ENCODE data around the gene WASHC2C.
"Not testable (repeated sequence)": the region's sequence is repeated elsewhere in the genome, so short reads cannot be mapped to it uniquely, and the experiment has no call there.

WASHC2C gene, protein sequence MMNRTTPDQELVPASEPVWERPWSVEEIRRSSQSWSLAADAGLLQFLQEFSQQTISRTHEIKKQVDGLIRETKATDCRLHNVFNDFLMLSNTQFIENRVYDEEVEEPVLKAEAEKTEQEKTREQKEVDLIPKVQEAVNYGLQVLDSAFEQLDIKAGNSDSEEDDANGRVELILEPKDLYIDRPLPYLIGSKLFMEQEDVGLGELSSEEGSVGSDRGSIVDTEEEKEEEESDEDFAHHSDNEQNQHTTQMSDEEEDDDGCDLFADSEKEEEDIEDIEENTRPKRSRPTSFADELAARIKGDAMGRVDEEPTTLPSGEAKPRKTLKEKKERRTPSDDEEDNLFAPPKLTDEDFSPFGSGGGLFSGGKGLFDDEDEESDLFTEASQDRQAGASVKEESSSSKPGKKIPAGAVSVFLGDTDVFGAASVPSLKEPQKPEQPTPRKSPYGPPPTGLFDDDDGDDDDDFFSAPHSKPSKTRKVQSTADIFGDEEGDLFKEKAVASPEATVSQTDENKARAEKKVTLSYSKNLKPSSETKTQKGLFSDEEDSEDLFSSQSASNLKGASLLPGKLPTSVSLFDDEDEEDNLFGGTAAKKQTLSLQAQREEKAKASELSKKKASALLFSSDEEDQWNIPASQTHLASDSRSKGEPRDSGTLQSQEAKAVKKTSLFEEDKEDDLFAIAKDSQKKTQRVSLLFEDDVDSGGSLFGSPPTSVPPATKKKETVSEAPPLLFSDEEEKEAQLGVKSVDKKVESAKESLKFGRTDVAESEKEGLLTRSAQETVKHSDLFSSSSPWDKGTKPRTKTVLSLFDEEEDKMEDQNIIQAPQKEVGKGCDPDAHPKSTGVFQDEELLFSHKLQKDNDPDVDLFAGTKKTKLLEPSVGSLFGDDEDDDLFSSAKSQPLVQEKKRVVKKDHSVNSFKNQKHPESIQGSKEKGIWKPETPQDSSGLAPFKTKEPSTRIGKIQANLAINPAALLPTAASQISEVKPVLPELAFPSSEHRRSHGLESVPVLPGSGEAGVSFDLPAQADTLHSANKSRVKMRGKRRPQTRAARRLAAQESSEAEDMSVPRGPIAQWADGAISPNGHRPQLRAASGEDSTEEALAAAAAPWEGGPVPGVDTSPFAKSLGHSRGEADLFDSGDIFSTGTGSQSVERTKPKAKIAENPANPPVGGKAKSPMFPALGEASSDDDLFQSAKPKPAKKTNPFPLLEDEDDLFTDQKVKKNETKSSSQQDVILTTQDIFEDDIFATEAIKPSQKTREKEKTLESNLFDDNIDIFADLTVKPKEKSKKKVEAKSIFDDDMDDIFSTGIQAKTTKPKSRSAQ (N-terminal part only)

DNA sequence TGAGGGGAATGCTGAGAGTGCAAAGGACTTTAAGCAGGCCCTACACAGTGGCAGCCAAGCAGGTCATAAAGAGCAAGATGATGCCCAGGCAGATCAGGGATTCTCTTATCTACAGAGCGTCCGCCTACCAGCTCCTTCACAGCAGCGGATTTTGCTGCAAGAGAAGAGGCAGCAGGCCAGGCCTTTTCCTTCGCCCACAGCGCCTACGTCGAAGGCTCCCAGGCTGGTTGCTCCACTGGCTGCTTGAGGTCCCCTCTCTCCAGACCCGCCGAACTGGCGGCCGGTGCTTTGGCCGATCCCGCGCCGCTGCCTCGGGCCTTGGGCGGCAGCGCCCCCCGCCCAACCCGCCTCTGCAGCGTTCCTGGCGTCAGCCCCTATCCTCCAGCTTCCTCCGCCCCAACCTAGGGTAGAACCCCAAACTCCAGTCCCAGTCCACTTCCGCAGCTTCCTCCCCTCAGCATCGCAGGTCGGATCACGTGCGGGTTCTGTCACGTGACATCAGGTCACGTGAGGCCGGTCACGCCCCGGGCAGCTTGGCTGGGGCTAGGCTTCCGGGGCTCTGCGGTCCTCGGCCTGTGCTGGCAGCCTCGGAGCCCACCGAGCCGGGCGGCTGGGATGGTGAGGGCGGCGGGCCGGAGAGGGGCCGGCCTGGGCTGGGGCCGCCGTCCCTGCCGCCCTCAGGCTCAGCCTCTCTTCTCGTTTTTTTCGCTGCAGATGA, at the start of gene WASHC2C:
Gene WASHC2C, plus strand, starts transcription at position 564 of the 718 bp plus-strand sequence. Its CDS starts 52 bp downstream, at position 616.
- in situ Hi-C loops (cut with HindIII; ENCODE audit: low pct_unique_long_range_greater_than_20kb, low sequenced_read_pairs) = not testable (repeated sequence)
- peak; percentile 41 to 92 for DNase-seq (ENCODE audit: low read depth in 1 of 2, low spot score in 1 of 2)

DNA sequence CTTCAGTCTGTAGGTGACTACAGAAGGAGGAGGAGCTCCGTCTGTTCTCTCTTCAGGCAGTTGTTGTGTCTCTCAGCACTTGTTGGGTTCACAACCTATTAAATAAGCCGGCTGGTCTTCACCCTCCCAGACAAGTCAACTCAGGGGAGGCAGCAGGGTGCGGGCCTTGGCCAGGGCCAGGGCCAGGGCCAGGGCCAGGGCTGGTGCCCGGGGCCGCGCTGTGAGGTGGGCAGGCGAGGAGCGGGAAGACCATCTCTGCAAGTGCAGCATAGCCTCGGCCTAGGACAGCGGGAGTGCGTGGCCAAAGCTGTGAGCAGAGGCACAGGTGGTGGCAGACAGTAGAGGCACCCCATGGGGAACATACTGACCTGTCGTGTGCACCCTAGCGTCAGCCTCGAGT, 48.6 kb upstream of the WASHC2C start:
- DNase-seq (ENCODE audit: low read depth in 1 of 2, low spot score in 1 of 2); in situ Hi-C loops (cut with HindIII; ENCODE audit: low pct_unique_long_range_greater_than_20kb, low sequenced_read_pairs): not testable (repeated sequence)

GRCh38 chr10:45710200-45710796, 16.8 kb upstream of the WASHC2C start:
- in situ Hi-C loops (cut with HindIII; ENCODE audit: low pct_unique_long_range_greater_than_20kb, low sequenced_read_pairs) = not testable (repeated sequence)

DNA sequence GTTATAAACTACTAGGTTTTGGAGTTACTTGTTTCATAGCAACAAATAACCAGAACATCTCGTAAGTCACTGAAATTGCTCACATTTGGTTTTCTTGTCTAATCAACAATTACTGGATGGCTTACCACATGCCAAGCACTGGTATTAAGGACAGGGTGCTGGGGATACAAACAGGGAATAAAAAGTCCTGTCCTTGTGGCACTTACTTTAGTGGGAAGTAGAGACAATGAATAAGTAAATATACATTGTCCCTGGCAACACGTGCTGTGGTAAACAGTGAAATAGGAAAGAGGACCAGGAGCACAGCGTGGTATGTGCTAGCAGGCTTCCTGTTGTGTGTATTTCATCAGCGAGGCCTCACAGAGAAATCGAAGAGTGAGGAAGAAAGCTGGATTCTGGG, 15.8 kb upstream of the WASHC2C start:
- DNase-seq (ENCODE audit: low read depth in 1 of 2, low spot score in 1 of 2); in situ Hi-C loops (cut with HindIII; ENCODE audit: low pct_unique_long_range_greater_than_20kb, low sequenced_read_pairs): not testable (repeated sequence)

More at GRCh38 chr10:45710200-45710796, 16.8 kb upstream of the WASHC2C start:
- DNase-seq (ENCODE audit: low read depth in 1 of 2, low spot score in 1 of 2) = not testable (repeated sequence)

GRCh38 chr10:45717053-45717452, 10.0 kb upstream of the WASHC2C start:
- in situ Hi-C loops (cut with HindIII; ENCODE audit: low pct_unique_long_range_greater_than_20kb, low sequenced_read_pairs); DNase-seq (ENCODE audit: low read depth in 1 of 2, low spot score in 1 of 2): not testable (repeated sequence)

DNA sequence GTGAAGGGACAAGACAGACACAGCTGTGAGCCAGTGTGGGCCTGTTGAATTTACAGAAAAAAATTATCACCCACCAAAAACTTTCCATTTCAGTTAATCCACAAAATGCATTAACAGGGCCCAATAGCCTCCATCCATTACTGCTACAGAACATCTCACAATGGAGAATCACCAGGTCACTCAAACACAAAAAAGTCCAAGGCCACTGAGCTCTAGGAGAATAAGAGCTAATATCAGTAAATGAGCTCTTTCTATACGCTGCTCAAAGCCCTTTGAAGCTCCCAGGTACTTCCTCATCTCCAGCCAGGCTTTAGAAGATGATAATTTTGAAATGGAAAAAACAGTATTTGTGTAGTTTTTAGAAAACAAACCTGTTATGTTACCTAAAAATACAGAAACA, 9.4 kb upstream of the WASHC2C start:
- DNase-seq (ENCODE audit: low read depth in 1 of 2, low spot score in 1 of 2); in situ Hi-C loops (cut with HindIII; ENCODE audit: low pct_unique_long_range_greater_than_20kb, low sequenced_read_pairs): not testable (repeated sequence)

GRCh38 chr10:45721503-45721902, 5.6 kb upstream of the WASHC2C start:
- in situ Hi-C loops (cut with HindIII; ENCODE audit: low pct_unique_long_range_greater_than_20kb, low sequenced_read_pairs) = not testable (repeated sequence)

DNA sequence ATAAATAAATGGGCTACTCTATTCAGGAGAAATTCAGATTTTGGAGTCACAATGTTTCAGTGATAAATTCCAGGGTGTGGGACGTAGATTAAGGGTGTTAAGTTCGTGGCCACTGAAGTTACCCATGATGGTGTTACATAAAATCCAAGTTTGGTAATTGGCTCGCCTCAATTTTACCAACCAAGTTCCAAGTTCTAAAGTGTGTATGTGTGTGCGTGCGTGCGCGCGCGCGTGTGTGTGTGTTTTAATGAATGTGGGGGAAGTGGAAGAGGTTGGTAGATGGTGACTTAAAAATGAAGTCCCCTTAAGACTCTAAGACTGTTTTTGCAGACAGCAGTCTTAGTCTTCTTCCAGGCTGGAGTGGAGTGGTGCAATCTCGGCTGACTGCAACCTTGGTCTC, 3.2 kb upstream of the WASHC2C start:
- DNase-seq (ENCODE audit: low read depth in 1 of 2, low spot score in 1 of 2); in situ Hi-C loops (cut with HindIII; ENCODE audit: low pct_unique_long_range_greater_than_20kb, low sequenced_read_pairs): not testable (repeated sequence)

More at GRCh38 chr10:45721503-45721902, 5.6 kb upstream of the WASHC2C start:
- not testable (repeated sequence) for DNase-seq (ENCODE audit: low read depth in 1 of 2, low spot score in 1 of 2)

DNA sequence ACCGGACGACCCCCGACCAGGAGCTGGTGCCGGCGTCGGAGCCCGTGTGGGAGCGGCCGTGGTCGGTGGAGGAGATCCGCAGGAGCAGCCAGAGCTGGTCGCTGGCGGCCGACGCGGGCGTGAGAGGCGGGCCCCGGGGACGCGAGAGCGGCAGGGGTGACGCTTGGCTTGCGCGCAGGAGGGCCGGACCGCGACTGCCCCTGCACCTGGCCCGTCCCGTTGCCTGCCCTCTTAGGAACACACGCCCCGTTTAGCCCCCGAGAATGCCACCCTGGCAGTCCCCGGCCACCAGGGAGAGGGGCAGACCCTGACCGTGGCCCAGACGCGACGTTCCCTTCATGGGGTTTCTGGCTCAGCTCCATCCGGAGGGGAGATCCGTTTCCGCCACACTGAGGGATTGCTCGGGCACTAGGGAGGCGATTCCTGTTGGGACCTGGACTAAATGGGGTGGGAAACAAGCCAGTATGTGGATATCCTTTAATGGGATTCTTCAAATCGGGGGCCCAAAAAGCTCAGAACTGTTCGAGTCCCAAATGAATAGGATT, 427 bp downstream of the WASHC2C start:
- DNase-seq (ENCODE audit: low read depth in 1 of 2, low spot score in 1 of 2); in situ Hi-C loops (cut with HindIII; ENCODE audit: low pct_unique_long_range_greater_than_20kb, low sequenced_read_pairs): not testable (repeated sequence)

GRCh38 chr10:45734449-45734848, 7.4 kb downstream of the WASHC2C start:
- in situ Hi-C loops (cut with HindIII; ENCODE audit: low pct_unique_long_range_greater_than_20kb, low sequenced_read_pairs); DNase-seq (ENCODE audit: low read depth in 1 of 2, low spot score in 1 of 2): not testable (repeated sequence)

- in situ Hi-C loops (cut with HindIII; ENCODE audit: low pct_unique_long_range_greater_than_20kb, low sequenced_read_pairs) = not testable (repeated sequence)
- peak in 1 of 2 experiments; percentile 29 for DNase-seq (ENCODE audit: low read depth in 1 of 2, low spot score in 1 of 2)
Measured at GRCh38 chr10:45734867-45735266, 7.8 kb downstream of the WASHC2C start.

- DNase-seq (ENCODE audit: low read depth in 1 of 2, low spot score in 1 of 2); in situ Hi-C loops (cut with HindIII; ENCODE audit: low pct_unique_long_range_greater_than_20kb, low sequenced_read_pairs): not testable (repeated sequence)
Measured at GRCh38 chr10:45741559-45741958, 14.5 kb downstream of the WASHC2C start.

DNA sequence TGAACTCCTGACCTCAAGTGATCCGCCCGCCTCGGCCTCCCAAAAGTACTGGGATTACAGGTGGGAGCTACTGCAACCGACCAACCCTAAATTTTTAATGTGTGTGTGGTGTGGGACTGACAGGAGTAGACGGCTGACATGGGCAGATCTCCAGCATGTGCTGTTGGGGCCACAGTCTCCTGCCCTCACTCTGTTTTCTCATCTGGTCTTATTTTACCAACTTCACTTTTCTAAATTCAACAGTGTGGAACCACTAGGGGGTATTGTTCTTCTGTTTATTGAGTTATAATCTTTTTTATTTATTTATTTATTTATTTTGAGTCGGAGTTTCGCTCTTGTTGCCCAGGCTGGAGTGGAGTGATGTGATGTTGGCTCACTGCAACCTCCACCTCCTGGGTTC, 14.9 kb downstream of the WASHC2C start:
- in situ Hi-C loops (cut with HindIII; ENCODE audit: low pct_unique_long_range_greater_than_20kb, low sequenced_read_pairs); DNase-seq (ENCODE audit: low read depth in 1 of 2, low spot score in 1 of 2): not testable (repeated sequence)

- in situ Hi-C loops (cut with HindIII; ENCODE audit: low pct_unique_long_range_greater_than_20kb, low sequenced_read_pairs); DNase-seq (ENCODE audit: low read depth in 1 of 2, low spot score in 1 of 2): not testable (repeated sequence)
Measured at GRCh38 chr10:45751141-45751540, 24.1 kb downstream of the WASHC2C start.

GRCh38 chr10:45752210-45752609, 25.1 kb downstream of the WASHC2C start:
- in situ Hi-C loops (cut with HindIII; ENCODE audit: low pct_unique_long_range_greater_than_20kb, low sequenced_read_pairs); DNase-seq (ENCODE audit: low read depth in 1 of 2, low spot score in 1 of 2): not testable (repeated sequence)

- in situ Hi-C loops (cut with HindIII; ENCODE audit: low pct_unique_long_range_greater_than_20kb, low sequenced_read_pairs); DNase-seq (ENCODE audit: low read depth in 1 of 2, low spot score in 1 of 2): not testable (repeated sequence)
Measured at GRCh38 chr10:45753979-45754495, 27.0 kb downstream of the WASHC2C start.
